ENCODE results near the gene SIGLEC6.

DNA sequence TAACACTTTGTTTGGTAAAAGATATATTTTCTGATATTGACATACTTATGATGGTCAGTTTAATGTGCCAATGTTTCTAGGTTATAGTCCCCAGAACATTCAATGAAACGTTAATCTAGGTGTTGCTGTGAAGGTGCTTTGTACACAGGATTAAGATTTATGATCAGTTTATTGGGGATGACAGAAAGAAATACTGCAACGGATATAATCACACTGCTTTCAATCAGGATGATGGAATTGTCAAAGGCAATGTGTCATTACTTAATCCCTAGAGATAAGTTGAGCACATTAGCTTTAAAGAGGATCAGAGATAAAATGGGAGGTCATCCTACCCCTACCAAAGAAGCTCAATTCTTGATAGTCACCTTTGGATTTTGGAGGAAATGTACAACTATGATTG lies 17.5 kb downstream of the SIGLEC6 start:
- TF ChIP-seq, protein P1, sequence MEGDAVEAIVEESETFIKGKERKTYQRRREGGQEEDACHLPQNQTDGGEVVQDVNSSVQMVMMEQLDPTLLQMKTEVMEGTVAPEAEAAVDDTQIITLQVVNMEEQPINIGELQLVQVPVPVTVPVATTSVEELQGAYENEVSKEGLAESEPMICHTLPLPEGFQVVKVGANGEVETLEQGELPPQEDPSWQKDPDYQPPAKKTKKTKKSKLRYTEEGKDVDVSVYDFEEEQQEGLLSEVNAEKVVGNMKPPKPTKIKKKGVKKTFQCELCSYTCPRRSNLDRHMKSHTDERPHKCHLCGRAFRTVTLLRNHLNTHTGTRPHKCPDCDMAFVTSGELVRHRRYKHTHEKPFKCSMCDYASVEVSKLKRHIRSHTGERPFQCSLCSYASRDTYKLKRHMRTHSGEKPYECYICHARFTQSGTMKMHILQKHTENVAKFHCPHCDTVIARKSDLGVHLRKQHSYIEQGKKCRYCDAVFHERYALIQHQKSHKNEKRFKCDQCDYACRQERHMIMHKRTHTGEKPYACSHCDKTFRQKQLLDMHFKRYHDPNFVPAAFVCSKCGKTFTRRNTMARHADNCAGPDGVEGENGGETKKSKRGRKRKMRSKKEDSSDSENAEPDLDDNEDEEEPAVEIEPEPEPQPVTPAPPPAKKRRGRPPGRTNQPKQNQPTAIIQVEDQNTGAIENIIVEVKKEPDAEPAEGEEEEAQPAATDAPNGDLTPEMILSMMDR (IDR thresholded peaks at IDR 0.05) = no peak
- no peak for TF ChIP-seq POLR2A (IDR thresholded peaks at IDR 0.05)

Data from heart left ventricle (tissue), 13 donors.